HFFc6 (cell line): ENCODE data around the gene OPCML. TPM values are rescaled to one million over a fixed set of nuclear protein-coding genes. Genes with fewer than 3 reads are reported as not detected.

ENCODE experiments used
- DNase-seq: peaks from one replicate; pipeline ENCODE4 v3.0.0-alpha.2; 2018
- H3K27ac Mint-ChIP-seq: 2 replicates; pipeline ENCODE4 v1.8.0; 2020; ENCODE audit warnings: mild to moderate bottlenecking, mixed read lengths
- H3K27me3 Mint-ChIP-seq: 2 replicates; pipeline ENCODE4 v1.8.0; 2021; ENCODE audit warnings: mild to moderate bottlenecking, moderate library complexity, mixed read lengths; ENCODE audit not compliant: insufficient read depth
- H3K36me3 Mint-ChIP-seq: 2 replicates; pipeline ENCODE4 v1.8.0; 2021; ENCODE audit warnings: low read depth, mixed read lengths
- H3K4me1 Mint-ChIP-seq: 2 replicates; pipeline ENCODE4 v1.8.0; 2020; ENCODE audit warnings: low read depth, mixed read lengths
- H3K4me3 Mint-ChIP-seq: 2 replicates; pipeline ENCODE4 v1.8.0; 2020; ENCODE audit warnings: mild to moderate bottlenecking, moderate library complexity, mixed read lengths
- H3K9me3 Mint-ChIP-seq: 2 replicates; pipeline ENCODE4 v1.8.0; 2020; ENCODE audit warnings: mild to moderate bottlenecking, mixed read lengths
- total RNA-seq, 6 experiments: library from RNA; stranded (reverse); fragmentation: NEBNext Ultra II Directional; extraction: Animal tissue kit (Norgen Biotek cat#: 25700); gene quantifications; 2 replicates in 1 of 6; 3 replicates in 5 of 6; pipeline ENCODE4 v1.2.3, GENCODE V29; 2021
- TF ChIP-seq, protein P1 (sequence below): fragments of 200-600 bp; sonication (generic); IDR thresholded peaks from 2 replicates; pipeline ENCODE4 v1.5.0; 2021; ENCODE audit warnings: antibody characterized with exemption, mild to moderate bottlenecking

OPCML gene
- total RNA-seq, 6 experiments from 2014 or later = 0.11 to 1.7 (median 0.33) TPM

DNA sequence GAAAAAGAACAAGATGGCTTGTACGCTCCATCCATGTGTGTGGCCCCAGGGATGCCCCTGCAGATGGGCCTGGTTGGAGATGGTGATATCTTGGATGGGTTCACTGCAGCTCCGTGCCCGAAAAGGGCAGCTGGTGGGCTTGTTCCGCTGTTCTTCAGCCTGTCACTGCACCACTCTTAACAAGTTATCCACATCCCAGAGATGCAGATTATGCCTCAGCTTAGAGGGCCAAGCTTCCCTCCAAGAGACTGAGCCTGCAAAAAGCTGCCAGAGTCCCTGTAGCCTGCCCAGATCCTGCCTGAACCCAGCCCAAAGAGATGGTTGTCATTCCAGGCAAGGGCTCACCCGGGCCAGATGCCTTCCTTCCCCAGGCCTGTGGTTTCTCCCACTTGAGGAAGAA is 308.0 kb downstream of the OPCML start:
- Mint-ChIP-seq H3K4me3 (no peak overlapping the region), H3K27ac (no peak overlapping the region), H3K27me3 (peaks cover 5% of the 10 kb centered on the region; the same call in 1 of the 2 replicates), H3K9me3 (peaks cover 46% of the 10 kb centered on the region), H3K36me3 (no peaks in the 10 kb centered on the region), H3K4me1 (no peaks in the 10 kb centered on the region)
- no peak for DNase-seq
- TF ChIP-seq, protein P1, sequence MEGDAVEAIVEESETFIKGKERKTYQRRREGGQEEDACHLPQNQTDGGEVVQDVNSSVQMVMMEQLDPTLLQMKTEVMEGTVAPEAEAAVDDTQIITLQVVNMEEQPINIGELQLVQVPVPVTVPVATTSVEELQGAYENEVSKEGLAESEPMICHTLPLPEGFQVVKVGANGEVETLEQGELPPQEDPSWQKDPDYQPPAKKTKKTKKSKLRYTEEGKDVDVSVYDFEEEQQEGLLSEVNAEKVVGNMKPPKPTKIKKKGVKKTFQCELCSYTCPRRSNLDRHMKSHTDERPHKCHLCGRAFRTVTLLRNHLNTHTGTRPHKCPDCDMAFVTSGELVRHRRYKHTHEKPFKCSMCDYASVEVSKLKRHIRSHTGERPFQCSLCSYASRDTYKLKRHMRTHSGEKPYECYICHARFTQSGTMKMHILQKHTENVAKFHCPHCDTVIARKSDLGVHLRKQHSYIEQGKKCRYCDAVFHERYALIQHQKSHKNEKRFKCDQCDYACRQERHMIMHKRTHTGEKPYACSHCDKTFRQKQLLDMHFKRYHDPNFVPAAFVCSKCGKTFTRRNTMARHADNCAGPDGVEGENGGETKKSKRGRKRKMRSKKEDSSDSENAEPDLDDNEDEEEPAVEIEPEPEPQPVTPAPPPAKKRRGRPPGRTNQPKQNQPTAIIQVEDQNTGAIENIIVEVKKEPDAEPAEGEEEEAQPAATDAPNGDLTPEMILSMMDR = no peak

DNA sequence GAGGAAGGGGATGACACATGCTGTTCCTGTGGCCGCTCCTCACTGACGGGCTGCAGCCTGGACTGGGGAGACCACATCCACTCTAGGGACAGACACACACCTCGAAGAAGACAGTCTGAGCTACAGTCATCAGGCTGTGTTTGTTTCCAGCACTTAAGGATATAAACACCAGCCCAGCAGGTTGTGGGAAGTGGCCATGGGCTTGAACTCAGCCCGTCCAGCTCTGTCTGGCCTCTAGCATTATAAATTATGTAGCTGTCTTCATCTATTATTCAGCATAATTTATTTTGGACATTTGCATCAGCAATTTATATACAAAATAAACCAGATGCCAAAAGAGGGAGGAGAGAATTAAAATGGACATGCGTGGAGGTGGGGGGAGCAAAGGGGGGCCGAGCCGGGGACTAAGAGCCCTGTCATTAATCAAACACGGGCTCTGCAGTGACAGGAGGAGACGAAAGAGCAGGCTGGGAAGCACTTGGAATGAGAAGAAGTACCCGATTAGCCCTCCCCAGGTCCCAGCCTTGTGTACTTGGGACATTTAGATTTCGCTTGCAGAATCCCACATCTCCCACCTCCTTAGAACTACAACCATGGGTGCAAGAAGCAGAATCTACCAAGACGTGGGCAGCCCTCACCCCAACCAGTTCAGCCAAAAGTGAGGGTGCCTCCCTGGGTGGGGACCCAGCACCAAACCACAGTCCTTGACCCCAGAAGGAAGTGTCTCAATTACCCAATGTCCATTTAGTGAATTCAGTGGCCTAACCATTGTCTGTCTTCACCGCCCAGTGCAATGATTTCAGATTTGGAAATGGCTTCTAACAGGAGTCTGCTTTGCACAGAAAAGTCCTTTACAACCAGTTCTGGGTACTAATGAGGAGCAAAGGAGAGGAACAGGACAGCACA is 309.6 kb downstream of the OPCML start:
- TF ChIP-seq, protein P1 = no peak
- Mint-ChIP-seq H3K4me1 (no peaks in the 10 kb centered on the region), H3K27ac (no peak overlapping the region), H3K36me3 (no peaks in the 10 kb centered on the region), H3K9me3 (peaks cover 54% of the 10 kb centered on the region), H3K4me3 (no peak overlapping the region), H3K27me3 (peaks cover 5% of the 10 kb centered on the region; the same call in 1 of the 2 replicates)
- no peak for DNase-seq

- Mint-ChIP-seq H3K9me3 (peaks cover 57% of the 10 kb centered on the region), H3K36me3 (no peaks in the 10 kb centered on the region), H3K27me3 (peaks cover 5% of the 10 kb centered on the region; the same call in 1 of the 2 replicates), H3K4me3 (no peak overlapping the region), H3K4me1 (no peaks in the 10 kb centered on the region), H3K27ac (no peak overlapping the region)
- no peak for DNase-seq
- TF ChIP-seq, protein P1 = no peak
These were observed 312.8 kb downstream of the OPCML start for GRCh38 chr11:133219543-133219942.

GRCh38 chr11:133216813-133217212 is 315.5 kb downstream of the OPCML start:
- DNase-seq = no peak
- no peaks in the 10 kb centered on the region for H3K36me3 Mint-ChIP-seq
- H3K4me3 Mint-ChIP-seq = no peak overlapping the region
- TF ChIP-seq, protein P1 = no peak
- peaks cover 2% of the 10 kb centered on the region for H3K27me3 Mint-ChIP-seq
- H3K9me3 Mint-ChIP-seq = peaks cover 57% of the 10 kb centered on the region
- no peaks in the 10 kb centered on the region for H3K4me1 Mint-ChIP-seq
- no peak overlapping the region for H3K27ac Mint-ChIP-seq

GRCh38 chr11:133215596-133216230 is 316.6 kb downstream of the OPCML start:
- Mint-ChIP-seq H3K4me3 (no peak overlapping the region), H3K27ac (no peak overlapping the region), H3K36me3 (no peaks in the 10 kb centered on the region), H3K4me1 (no peaks in the 10 kb centered on the region), H3K9me3 (peaks cover 54% of the 10 kb centered on the region), H3K27me3 (peaks cover 2% of the 10 kb centered on the region)
- TF ChIP-seq, protein P1 = no peak
- no peak for DNase-seq
